ENCODE measurements around the gene THEMIS2.
A peak's percentile ranks its signal among the peaks of the same experiment; 100 is the strongest.
"Not testable (repeated sequence)": the region's sequence is repeated elsewhere in the genome, so short reads cannot be mapped to it uniquely, and the experiment has no call there.

The THEMIS2 gene

GRCh38 chr1:27862671-27863537, 9.4 kb upstream of the THEMIS2 start:
- DNase-seq (ENCODE audit: low spot score) = peak; percentile 48

- DNase-seq (ENCODE audit: low spot score) = no peak
Observed at GRCh38 chr1:27863538-27863915, 8.8 kb upstream of the THEMIS2 start.

- DNase-seq (ENCODE audit: low spot score) = no peak
Observed at GRCh38 chr1:27864264-27864895, 8.0 kb upstream of the THEMIS2 start.

- no peak for DNase-seq (ENCODE audit: low spot score)
Observed at GRCh38 chr1:27865821-27866220, 6.5 kb upstream of the THEMIS2 start.

GRCh38 chr1:27868556-27868931, 3.8 kb upstream of the THEMIS2 start:
- DNase-seq (ENCODE audit: low spot score) = no peak

GRCh38 chr1:27868932-27869718, 3.2 kb upstream of the THEMIS2 start:
- no peak for DNase-seq (ENCODE audit: low spot score)

GRCh38 chr1:27869719-27870085, 2.6 kb upstream of the THEMIS2 start:
- DNase-seq (ENCODE audit: low spot score) = no peak

- not testable (repeated sequence) for DNase-seq (ENCODE audit: low spot score)
Observed at GRCh38 chr1:27871076-27871475, 1.3 kb upstream of the THEMIS2 start.

GRCh38 chr1:27872802-27873551, 633 bp downstream of the THEMIS2 start:
- DNase-seq (ENCODE audit: low spot score) = no peak

GRCh38 chr1:27873671-27874384, 1.5 kb downstream of the THEMIS2 start:
- DNase-seq (ENCODE audit: low spot score) = no peak

GRCh38 chr1:27876341-27877114, 4.2 kb downstream of the THEMIS2 start:
- no peak for DNase-seq (ENCODE audit: low spot score)

GRCh38 chr1:27877115-27877416, 4.7 kb downstream of the THEMIS2 start:
- DNase-seq (ENCODE audit: low spot score) = no peak

GRCh38 chr1:27878039-27878438, 5.7 kb downstream of the THEMIS2 start:
- DNase-seq (ENCODE audit: low spot score) = no peak

GRCh38 chr1:27878787-27879335, 6.5 kb downstream of the THEMIS2 start:
- no peak for DNase-seq (ENCODE audit: low spot score)

GRCh38 chr1:27879374-27880082, 7.2 kb downstream of the THEMIS2 start:
- no peak for DNase-seq (ENCODE audit: low spot score)

GRCh38 chr1:27882543-27882903, 10.2 kb downstream of the THEMIS2 start:
- no peak for DNase-seq (ENCODE audit: low spot score)

- no peak for DNase-seq (ENCODE audit: low spot score)
Observed at GRCh38 chr1:27883536-27883935, 11.2 kb downstream of the THEMIS2 start.

GRCh38 chr1:27884006-27884954, 11.9 kb downstream of the THEMIS2 start:
- DNase-seq (ENCODE audit: low spot score) = no peak

GRCh38 chr1:27885114-27885528, 12.8 kb downstream of the THEMIS2 start:
- no peak for DNase-seq (ENCODE audit: low spot score)

Data from putamen (tissue), 1 donor.